KG1 (cell line): ENCODE measurements around the gene ABR.

Experiments used
- DNase-seq: peaks from one replicate; lab custom pipeline; 2025; lab: John Stamatoyannopoulos, UW

The ABR gene

GRCh38 chr17:1030684-1031532 lies 148.9 kb downstream of the ABR start:
- DNase-seq, result no peak

- no peak for DNase-seq
Observed at GRCh38 chr17:1029922-1030644, 149.7 kb downstream of the ABR start.

GRCh38 chr17:1029196-1029921 lies 150.4 kb downstream of the ABR start:
- DNase-seq, result no peak

GRCh38 chr17:1027044-1027443 lies 152.7 kb downstream of the ABR start:
- no peak for DNase-seq

- no peak for DNase-seq
Observed at GRCh38 chr17:1026599-1026975, 153.2 kb downstream of the ABR start.

GRCh38 chr17:1025733-1026598 lies 153.8 kb downstream of the ABR start:
- no peak for DNase-seq

GRCh38 chr17:1024076-1024475 lies 155.7 kb downstream of the ABR start:
- no peak for DNase-seq

GRCh38 chr17:1022278-1023024 lies 157.3 kb downstream of the ABR start:
- DNase-seq, result no peak

- no peak for DNase-seq
Observed at GRCh38 chr17:1021147-1021546, 158.6 kb downstream of the ABR start.

GRCh38 chr17:1019451-1019850 lies 160.3 kb downstream of the ABR start:
- no peak for DNase-seq

GRCh38 chr17:1018547-1018946 lies 161.2 kb downstream of the ABR start:
- DNase-seq, result no peak

- no peak for DNase-seq
Observed at GRCh38 chr17:1013729-1014090, 166.1 kb downstream of the ABR start.

- no peak for DNase-seq
Observed at GRCh38 chr17:1012823-1013728, 166.7 kb downstream of the ABR start.

- no peak for DNase-seq
Observed at GRCh38 chr17:1011760-1012735, 167.7 kb downstream of the ABR start.

- no peak for DNase-seq
Observed at GRCh38 chr17:1011138-1011537, 168.6 kb downstream of the ABR start.

GRCh38 chr17:1010586-1010985 lies 169.2 kb downstream of the ABR start:
- DNase-seq, result no peak

- DNase-seq, result no peak
Observed at GRCh38 chr17:1010086-1010450, 169.7 kb downstream of the ABR start.

GRCh38 chr17:1009229-1010085 lies 170.3 kb downstream of the ABR start:
- DNase-seq, result no peak
